ENCODE measurements around the gene SPHK1.

SPHK1 gene

GRCh38 chr17:76404256-76404655 is 19.8 kb downstream of the SPHK1 start:
- DNase-seq (ENCODE audit: low read depth) = no peak

DNA sequence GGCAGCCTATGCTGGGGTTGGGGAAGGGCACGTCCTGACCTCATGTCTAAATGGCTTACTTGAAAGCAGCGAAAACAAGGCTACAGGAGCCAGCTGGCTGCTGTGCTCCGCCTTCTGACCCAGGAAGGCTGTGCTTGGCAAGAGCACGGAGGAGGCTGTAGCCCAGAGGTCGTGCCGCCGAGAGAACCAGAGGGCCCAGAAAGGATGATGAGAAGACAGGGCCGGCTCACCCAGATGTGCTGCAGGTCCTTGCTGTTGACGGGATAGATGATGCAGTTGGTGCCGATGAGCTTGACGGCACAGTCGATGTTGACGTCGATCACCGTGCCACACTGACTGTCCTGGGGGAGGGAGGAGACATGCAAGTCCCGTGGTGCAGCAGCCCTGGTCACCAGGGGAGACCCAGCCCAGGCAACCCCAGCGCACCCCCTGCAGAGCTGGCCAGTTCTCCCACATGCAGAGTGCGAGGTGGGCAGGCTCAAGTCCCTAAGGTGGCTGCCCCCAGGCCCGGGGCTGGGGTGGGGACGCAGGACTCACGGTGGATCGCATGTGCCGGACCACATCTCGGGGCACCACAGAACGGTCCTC is 20.7 kb downstream of the SPHK1 start:
- no peaks in the 10 kb centered on the region for H3K27me3 ChIP-seq (replicated peaks; ENCODE audit: control insufficient read depth, insufficient read depth, low read length)
- peaks cover 36% of the 10 kb centered on the region for H3K36me3 ChIP-seq (ENCODE audit: control insufficient read depth, insufficient read depth, low read length, severe bottlenecking)
- H3K9me3 ChIP-seq (ENCODE audit: control insufficient read depth, low read length) = no peaks in the 10 kb centered on the region
- no peak for DNase-seq (ENCODE audit: low read depth)
- H3K9ac ChIP-seq (ENCODE audit: low read length) = no peak overlapping the region
- H3K4me1 ChIP-seq (ENCODE audit: control insufficient read depth, insufficient read depth, low read length) = peaks cover 10% of the 10 kb centered on the region
- H3K4me3 ChIP-seq (ENCODE audit: low read length) = no peak overlapping the region

More at GRCh38 chr17:76404256-76404655, 19.8 kb downstream of the SPHK1 start:
- Histone ChIP-seq H3K9ac (ENCODE audit: low read length) (no peak overlapping the region), H3K4me3 (ENCODE audit: low read length) (no peak overlapping the region), H3K4me1 (ENCODE audit: control insufficient read depth, insufficient read depth, low read length) (peaks cover 10% of the 10 kb centered on the region), H3K9me3 (ENCODE audit: control insufficient read depth, low read length) (no peaks in the 10 kb centered on the region), H3K36me3 (ENCODE audit: control insufficient read depth, insufficient read depth, low read length, severe bottlenecking) (peaks cover 39% of the 10 kb centered on the region), H3K27me3 (replicated peaks; ENCODE audit: control insufficient read depth, insufficient read depth, low read length) (no peaks in the 10 kb centered on the region)

DNA sequence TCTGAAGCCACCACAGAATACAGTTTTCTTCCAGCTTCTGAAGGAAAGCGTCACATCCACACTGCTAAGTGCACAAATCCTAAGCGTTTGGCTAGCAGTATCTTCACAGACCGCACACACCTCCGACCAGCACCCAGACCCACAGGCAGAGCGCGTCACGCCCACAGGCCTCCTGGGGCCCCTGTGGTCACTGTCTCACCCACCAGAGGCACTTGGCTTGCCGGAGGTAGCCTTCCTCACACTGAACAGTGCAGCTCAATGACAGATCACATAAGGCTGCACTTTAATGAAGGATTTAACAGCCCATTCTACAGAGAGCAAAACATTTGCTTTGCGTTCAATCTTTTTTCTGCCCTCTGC is 21.2 kb downstream of the SPHK1 start:
- Histone ChIP-seq H3K9ac (ENCODE audit: low read length) (no peak overlapping the region), H3K4me3 (ENCODE audit: low read length) (no peak overlapping the region), H3K4me1 (ENCODE audit: control insufficient read depth, insufficient read depth, low read length) (peaks cover 10% of the 10 kb centered on the region), H3K27me3 (replicated peaks; ENCODE audit: control insufficient read depth, insufficient read depth, low read length) (no peaks in the 10 kb centered on the region), H3K9me3 (ENCODE audit: control insufficient read depth, low read length) (no peaks in the 10 kb centered on the region), H3K36me3 (ENCODE audit: control insufficient read depth, insufficient read depth, low read length, severe bottlenecking) (peaks cover 36% of the 10 kb centered on the region)
- no peak for DNase-seq (ENCODE audit: low read depth)

DNA sequence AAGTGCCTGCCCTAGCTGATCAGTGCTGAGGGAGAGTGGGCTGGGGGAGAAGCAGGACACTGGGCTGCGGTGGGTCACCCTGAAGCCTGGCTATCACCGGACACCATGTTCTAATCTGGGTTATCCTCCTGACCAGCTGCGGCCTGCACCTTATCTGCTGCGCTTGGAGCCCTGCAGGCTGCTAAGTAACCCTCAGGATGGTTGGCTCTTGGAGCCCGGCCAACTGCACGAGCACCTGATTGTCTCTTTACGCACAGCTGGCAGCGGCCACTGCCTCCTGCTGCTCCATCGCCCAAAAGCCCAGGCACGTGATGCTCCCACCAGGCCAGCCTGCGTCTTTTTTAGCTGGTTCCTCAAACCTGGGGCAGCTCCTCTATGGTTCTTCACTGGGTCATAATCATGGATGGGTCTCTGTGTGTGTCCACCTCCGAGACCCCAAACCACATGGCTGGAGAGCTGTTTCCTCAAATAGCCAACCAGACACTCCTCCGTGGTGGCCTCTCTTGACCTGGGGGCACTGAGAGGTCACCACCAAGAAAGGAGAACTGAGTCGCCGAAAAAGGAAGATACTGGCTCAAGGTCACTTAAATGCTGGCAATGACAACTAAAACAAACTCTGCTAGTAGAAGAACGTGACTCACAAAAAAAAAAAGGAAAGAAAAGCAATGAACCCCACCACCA is 21.7 kb downstream of the SPHK1 start:
- no peak for DNase-seq (ENCODE audit: low read depth)
- H3K9me3 ChIP-seq (ENCODE audit: control insufficient read depth, low read length) = no peaks in the 10 kb centered on the region
- H3K9ac ChIP-seq (ENCODE audit: low read length) = no peak overlapping the region
- H3K27me3 ChIP-seq (replicated peaks; ENCODE audit: control insufficient read depth, insufficient read depth, low read length) = no peaks in the 10 kb centered on the region
- H3K4me1 ChIP-seq (ENCODE audit: control insufficient read depth, insufficient read depth, low read length) = peaks cover 10% of the 10 kb centered on the region
- H3K4me3 ChIP-seq (ENCODE audit: low read length) = no peak overlapping the region
- peaks cover 31% of the 10 kb centered on the region for H3K36me3 ChIP-seq (ENCODE audit: control insufficient read depth, insufficient read depth, low read length, severe bottlenecking)

- DNase-seq (ENCODE audit: low read depth) = no peak
- Histone ChIP-seq H3K4me3 (ENCODE audit: low read length) (no peak overlapping the region), H3K9me3 (ENCODE audit: control insufficient read depth, low read length) (no peaks in the 10 kb centered on the region), H3K36me3 (ENCODE audit: control insufficient read depth, insufficient read depth, low read length, severe bottlenecking) (peaks cover 21% of the 10 kb centered on the region), H3K27me3 (replicated peaks; ENCODE audit: control insufficient read depth, insufficient read depth, low read length) (no peaks in the 10 kb centered on the region), H3K4me1 (ENCODE audit: control insufficient read depth, insufficient read depth, low read length) (peaks cover 10% of the 10 kb centered on the region), H3K9ac (ENCODE audit: low read length) (no peak overlapping the region)
Observed at GRCh38 chr17:76407509-76407908, 23.1 kb downstream of the SPHK1 start.

GRCh38 chr17:76408037-76408849 is 23.8 kb downstream of the SPHK1 start:
- peak; percentile 69 for DNase-seq (ENCODE audit: low read depth)
- peaks cover 13% of the 10 kb centered on the region for H3K36me3 ChIP-seq (ENCODE audit: control insufficient read depth, insufficient read depth, low read length, severe bottlenecking)

GRCh38 chr17:76410328-76410965 is 26.0 kb downstream of the SPHK1 start:
- peaks cover 13% of the 10 kb centered on the region for H3K4me1 ChIP-seq (ENCODE audit: control insufficient read depth, insufficient read depth, low read length)
- H3K9ac ChIP-seq (ENCODE audit: low read length) = no peak overlapping the region
- H3K27me3 ChIP-seq (replicated peaks; ENCODE audit: control insufficient read depth, insufficient read depth, low read length) = no peaks in the 10 kb centered on the region
- H3K9me3 ChIP-seq (ENCODE audit: control insufficient read depth, low read length) = no peaks in the 10 kb centered on the region
- no peak overlapping the region for H3K4me3 ChIP-seq (ENCODE audit: low read length)
- peaks cover 11% of the 10 kb centered on the region for H3K36me3 ChIP-seq (ENCODE audit: control insufficient read depth, insufficient read depth, low read length, severe bottlenecking)
- DNase-seq (ENCODE audit: low read depth) = no peak

More at GRCh38 chr17:76408037-76408849, 23.8 kb downstream of the SPHK1 start:
- Histone ChIP-seq H3K4me1 (ENCODE audit: control insufficient read depth, insufficient read depth, low read length) (peaks cover 10% of the 10 kb centered on the region), H3K4me3 (ENCODE audit: low read length) (no peak overlapping the region), H3K9me3 (ENCODE audit: control insufficient read depth, low read length) (no peaks in the 10 kb centered on the region), H3K27me3 (replicated peaks; ENCODE audit: control insufficient read depth, insufficient read depth, low read length) (no peaks in the 10 kb centered on the region), H3K9ac (ENCODE audit: low read length) (no peak overlapping the region)

GRCh38 chr17:76411247-76411646 is 26.8 kb downstream of the SPHK1 start:
- no peaks in the 10 kb centered on the region for H3K9me3 ChIP-seq (ENCODE audit: control insufficient read depth, low read length)
- peaks cover 12% of the 10 kb centered on the region for H3K4me1 ChIP-seq (ENCODE audit: control insufficient read depth, insufficient read depth, low read length)
- DNase-seq (ENCODE audit: low read depth) = no peak
- H3K4me3 ChIP-seq (ENCODE audit: low read length) = no peak overlapping the region
- no peak overlapping the region for H3K9ac ChIP-seq (ENCODE audit: low read length)
- no peaks in the 10 kb centered on the region for H3K27me3 ChIP-seq (replicated peaks; ENCODE audit: control insufficient read depth, insufficient read depth, low read length)
- peaks cover 11% of the 10 kb centered on the region for H3K36me3 ChIP-seq (ENCODE audit: control insufficient read depth, insufficient read depth, low read length, severe bottlenecking)

DNA sequence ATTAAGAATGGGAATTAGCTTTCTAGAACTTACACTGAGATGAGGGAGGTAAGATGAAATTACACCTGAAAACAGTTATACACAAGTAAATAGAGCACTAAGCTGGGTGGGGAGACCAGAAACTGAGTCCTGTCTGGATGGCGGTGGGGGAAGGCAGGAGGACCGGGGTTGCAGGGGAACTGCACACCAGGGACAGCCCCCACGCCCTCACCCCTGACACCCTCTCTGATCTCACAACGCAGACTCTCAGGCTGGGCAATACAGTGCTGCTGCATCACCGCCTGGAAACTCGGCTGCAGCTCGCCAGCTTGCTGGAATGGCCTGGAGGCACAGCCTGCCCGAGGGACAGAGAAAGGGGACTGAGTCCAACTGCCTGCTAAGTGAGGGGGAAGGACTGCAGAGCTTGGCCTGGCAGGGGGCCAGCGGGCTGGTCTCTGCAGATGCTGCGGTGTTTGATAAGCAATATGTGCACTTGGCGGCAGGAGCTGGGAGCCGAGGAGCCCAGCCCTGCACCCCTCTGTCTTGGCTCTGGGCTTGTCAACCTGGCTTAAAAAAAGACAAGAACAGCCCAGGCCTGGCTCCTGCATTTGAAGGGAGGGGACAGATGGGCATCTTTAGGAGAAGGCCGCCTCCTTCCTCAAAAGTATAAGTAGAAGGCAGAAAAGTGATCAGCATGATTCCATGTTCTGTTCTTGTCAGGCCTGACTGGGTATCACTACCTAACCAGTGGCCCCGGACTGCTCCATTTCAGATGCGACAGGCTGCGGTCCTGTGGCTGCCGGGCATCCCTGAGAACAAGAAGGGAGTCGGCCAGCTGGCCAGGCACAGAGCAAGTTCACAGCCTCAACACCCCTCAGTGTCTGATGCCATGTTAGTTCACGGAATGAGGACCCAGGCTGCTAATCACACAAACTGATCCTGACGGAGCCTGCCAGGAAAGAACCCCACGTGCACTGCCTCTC is 30.2 kb downstream of the SPHK1 start:
- Histone ChIP-seq H3K4me1 (ENCODE audit: control insufficient read depth, insufficient read depth, low read length) (peaks cover 12% of the 10 kb centered on the region), H3K4me3 (ENCODE audit: low read length) (no peak overlapping the region), H3K27me3 (replicated peaks; ENCODE audit: control insufficient read depth, insufficient read depth, low read length) (no peaks in the 10 kb centered on the region), H3K9me3 (ENCODE audit: control insufficient read depth, low read length) (no peaks in the 10 kb centered on the region), H3K36me3 (ENCODE audit: control insufficient read depth, insufficient read depth, low read length, severe bottlenecking) (peaks cover 11% of the 10 kb centered on the region), H3K9ac (ENCODE audit: low read length) (no peak overlapping the region)
- DNase-seq (ENCODE audit: low read depth) = peak; percentile 47

DNA sequence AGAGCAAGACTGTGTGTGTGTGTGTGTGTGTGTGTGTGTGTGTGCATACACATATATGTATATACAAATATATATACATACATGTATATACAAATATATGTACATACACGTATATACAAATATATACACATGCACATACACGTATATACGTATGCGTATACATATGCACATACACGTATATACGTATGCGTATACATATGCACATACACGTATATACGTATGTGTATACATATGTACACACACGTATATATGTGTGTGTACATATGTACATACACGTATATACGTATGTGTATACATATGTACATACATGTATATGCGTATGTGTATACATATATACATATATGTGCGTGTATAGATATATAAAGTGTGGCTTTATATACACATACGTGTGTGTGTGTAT is 31.4 kb downstream of the SPHK1 start:
- peaks cover 12% of the 10 kb centered on the region for H3K4me1 ChIP-seq (ENCODE audit: control insufficient read depth, insufficient read depth, low read length)
- H3K36me3 ChIP-seq (ENCODE audit: control insufficient read depth, insufficient read depth, low read length, severe bottlenecking) = no peaks in the 10 kb centered on the region
- H3K9me3 ChIP-seq (ENCODE audit: control insufficient read depth, low read length) = no peaks in the 10 kb centered on the region
- no peaks in the 10 kb centered on the region for H3K27me3 ChIP-seq (replicated peaks; ENCODE audit: control insufficient read depth, insufficient read depth, low read length)
- no peak overlapping the region for H3K9ac ChIP-seq (ENCODE audit: low read length)
- H3K4me3 ChIP-seq (ENCODE audit: low read length) = no peak overlapping the region
- DNase-seq (ENCODE audit: low read depth) = no peak

All from adipocyte (in vitro differentiated cells).